ENCODE data around the gene JAZF1. TPM values are rescaled to one million over a fixed set of nuclear protein-coding genes. Genes with fewer than 3 reads are reported as not detected.

Gene JAZF1
- total and polyA plus RNA-seq, 10 of the 15 experiments (the other 5 are each of a cell fraction or from before 2014, with no cell fraction given) = 0.04 to 0.82 (median 0.15) TPM; not detected in 3

DNA sequence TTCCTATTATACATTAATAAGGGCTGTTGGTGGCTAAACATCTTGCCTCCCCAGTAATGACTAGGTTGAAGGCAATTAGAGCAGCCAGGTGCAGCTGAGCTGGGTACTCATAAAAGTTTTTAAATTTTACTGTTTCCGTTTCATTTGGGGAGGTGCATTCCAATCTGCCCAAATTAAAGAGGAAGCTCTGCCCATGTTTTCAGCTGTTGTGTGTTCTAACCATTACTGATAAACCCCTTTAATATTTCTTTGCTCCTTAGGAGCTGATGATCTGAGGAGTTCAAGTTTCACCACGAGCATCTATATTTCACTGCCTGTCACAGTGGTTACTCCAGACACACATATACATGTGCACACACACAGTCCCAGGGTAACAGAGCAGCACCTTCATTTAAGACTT is 94.4 kb downstream of the JAZF1 start:
- in situ Hi-C loops (cut with MboI) (no loop called here), intact Hi-C loops (cut with micrococcal nuclease; ENCODE audit: unreplicated experiment) (no loop called here)
- BruUV-seq (replicated peaks) = no TSS peak
- RAD21 ChIA-PET (ENCODE audit: unreplicated experiment) = no interaction called here
- CTCF ChIA-PET = interaction anchor here (5.5 to 6.2 kb wide), 2 partner anchors 10 to 24 kb away, joined by 36 to 44 read pairs; no protein-coding TSS in a partner anchor
- H3K27ac ChIP-seq (ENCODE audit: control insufficient read depth, insufficient read depth) = no peak overlapping the region
- H3K9ac ChIP-seq (ENCODE audit: control insufficient read depth, insufficient read depth, low read length) = no peak overlapping the region
- H3K36me3 ChIP-seq (ENCODE audit: control insufficient read depth in 2 of 2, insufficient read depth in 2 of 2, low read length in 1 of 2) = no peaks in the 10 kb centered on the region
- FAIRE-seq (no peak), DNase-seq (ENCODE audit: low read depth, low spot score) (no peak), ATAC-seq (no peak)
- H3K9me3 ChIP-seq (replicated peaks; ENCODE audit: control insufficient read depth, insufficient read depth, low read length) = no peaks in the 10 kb centered on the region
- no peak overlapping the region for H3K4me3 ChIP-seq
- H3K27me3 ChIP-seq (replicated peaks in 1 of 2; ENCODE audit: control insufficient read depth in 2 of 2, insufficient read depth in 2 of 2, low read length in 1 of 2) = no peaks in the 10 kb centered on the region; a peak in 3 of 4 replicates
- H3K4me2 ChIP-seq (ENCODE audit: control insufficient read depth, insufficient read depth) = no peak overlapping the region
- H3K4me1 ChIP-seq (ENCODE audit: control insufficient read depth, insufficient read depth, low read length) = no peaks in the 10 kb centered on the region
- SMC1A ChIA-PET (ENCODE audit: uncharacterized antibody, unreplicated experiment) = interaction anchor here (0.8 to 1.0 kb wide), 2 partner anchors 24 to 47 kb away, joined by 3 read pairs; no protein-coding TSS in a partner anchor
- TF ChIP-seq SMC3 (IDR thresholded peaks at IDR 0.05; ENCODE audit: borderline replicate concordance, low read length) (no peak), MYC (IDR thresholded peaks at IDR 0.05; ENCODE audit: insufficient read depth, insufficient read length, insufficient replicate concordance, low read length, severe bottlenecking) (no peak), IKZF2 (IDR thresholded peaks at IDR 0.05) (no peak), CREM (IDR thresholded peaks at IDR 0.05; ENCODE audit: low read depth) (no peak), DPF2 (IDR thresholded peaks at IDR 0.05) (no peak), BCL11A (IDR thresholded peaks at IDR 0.05; ENCODE audit: low read depth, low read length) (no peak), KLF5 (IDR thresholded peaks at IDR 0.05; ENCODE audit: partially characterized antibody) (no peak), ATF7 (IDR thresholded peaks at IDR 0.05; ENCODE audit: low read depth) (no peak), CBX3 (IDR thresholded peaks at IDR 0.05; ENCODE audit: borderline replicate concordance, low read depth) (no peak), SUPT20H (IDR thresholded peaks at IDR 0.05; ENCODE audit: borderline replicate concordance, control insufficient read depth, low read depth, low read length) (no peak), PAX8 (IDR thresholded peaks at IDR 0.05) (no peak)
- TF ChIP-seq, protein P1, sequence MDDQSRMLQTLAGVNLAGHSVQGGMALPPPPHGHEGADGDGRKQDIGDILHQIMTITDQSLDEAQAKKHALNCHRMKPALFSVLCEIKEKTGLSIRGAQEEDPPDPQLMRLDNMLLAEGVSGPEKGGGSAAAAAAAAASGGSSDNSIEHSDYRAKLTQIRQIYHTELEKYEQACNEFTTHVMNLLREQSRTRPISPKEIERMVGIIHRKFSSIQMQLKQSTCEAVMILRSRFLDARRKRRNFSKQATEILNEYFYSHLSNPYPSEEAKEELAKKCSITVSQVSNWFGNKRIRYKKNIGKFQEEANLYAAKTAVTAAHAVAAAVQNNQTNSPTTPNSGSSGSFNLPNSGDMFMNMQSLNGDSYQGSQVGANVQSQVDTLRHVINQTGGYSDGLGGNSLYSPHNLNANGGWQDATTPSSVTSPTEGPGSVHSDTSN (IDR thresholded peaks at IDR 0.05; ENCODE audit: insufficient replicate concordance, low read depth, low read length) = no peak
- TF ChIP-seq, protein P2, sequence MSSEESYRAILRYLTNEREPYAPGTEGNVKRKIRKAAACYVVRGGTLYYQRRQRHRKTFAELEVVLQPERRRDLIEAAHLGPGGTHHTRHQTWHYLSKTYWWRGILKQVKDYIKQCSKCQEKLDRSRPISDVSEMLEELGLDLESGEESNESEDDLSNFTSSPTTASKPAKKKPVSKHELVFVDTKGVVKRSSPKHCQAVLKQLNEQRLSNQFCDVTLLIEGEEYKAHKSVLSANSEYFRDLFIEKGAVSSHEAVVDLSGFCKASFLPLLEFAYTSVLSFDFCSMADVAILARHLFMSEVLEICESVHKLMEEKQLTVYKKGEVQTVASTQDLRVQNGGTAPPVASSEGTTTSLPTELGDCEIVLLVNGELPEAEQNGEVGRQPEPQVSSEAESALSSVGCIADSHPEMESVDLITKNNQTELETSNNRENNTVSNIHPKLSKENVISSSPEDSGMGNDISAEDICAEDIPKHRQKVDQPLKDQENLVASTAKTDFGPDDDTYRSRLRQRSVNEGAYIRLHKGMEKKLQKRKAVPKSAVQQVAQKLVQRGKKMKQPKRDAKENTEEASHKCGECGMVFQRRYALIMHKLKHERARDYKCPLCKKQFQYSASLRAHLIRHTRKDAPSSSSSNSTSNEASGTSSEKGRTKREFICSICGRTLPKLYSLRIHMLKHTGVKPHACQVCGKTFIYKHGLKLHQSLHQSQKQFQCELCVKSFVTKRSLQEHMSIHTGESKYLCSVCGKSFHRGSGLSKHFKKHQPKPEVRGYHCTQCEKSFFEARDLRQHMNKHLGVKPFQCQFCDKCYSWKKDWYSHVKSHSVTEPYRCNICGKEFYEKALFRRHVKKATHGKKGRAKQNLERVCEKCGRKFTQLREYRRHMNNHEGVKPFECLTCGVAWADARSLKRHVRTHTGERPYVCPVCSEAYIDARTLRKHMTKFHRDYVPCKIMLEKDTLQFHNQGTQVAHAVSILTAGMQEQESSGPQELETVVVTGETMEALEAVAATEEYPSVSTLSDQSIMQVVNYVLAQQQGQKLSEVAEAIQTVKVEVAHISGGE (CRISPR knock-in tag; IDR thresholded peaks at IDR 0.05) = no peak
- WGBS (ENCODE audit: insufficient coverage, insufficient replicate concordance, low lambda C conversion rate, missing lambda C conversion rate) = 22% methylated on average over 2 of the region's 2 CpGs
- H2AFZ ChIP-seq (ENCODE audit: control insufficient read depth, low read depth, low read length) = no peak overlapping the region
- no peaks in the 10 kb centered on the region for H4K20me1 ChIP-seq (ENCODE audit: control insufficient read depth, insufficient read depth)
- H3K79me2 ChIP-seq (ENCODE audit: control insufficient read depth, insufficient read depth, low read length) = no peaks in the 10 kb centered on the region
- POLR2A ChIA-PET = no interaction called here
